CD4-positive, alpha-beta memory T cell (primary cell): ENCODE measurements around the gene TMEM140. TPM values are rescaled to one million over a fixed set of nuclear protein-coding genes. Genes with fewer than 3 reads are reported as not detected.

Experiments
- CTCF ChIA-PET: fragments of 350-600 bp; sonication (Branson Sonifier 250); formaldehyde crosslinking; loops from one replicate; lab custom pipeline; 2021; ENCODE audit warnings: inconsistent platforms; ENCODE audit not compliant: partially characterized antibody; lab: Charles Lee
- POLR2A ChIA-PET: fragments of 350-600 bp; sonication (Branson Sonifier 250); formaldehyde crosslinking; loops from one replicate; lab custom pipeline; 2021; ENCODE audit not compliant: partially characterized antibody; lab: Charles Lee
- DNase-seq, 5 donors: peaks; one replicate each; pipeline versions ENCODE4 v3.0.0 to v3.0.0-alpha.2; 2020 to 2022; ENCODE audit warnings: mixed read lengths in 1 of 5
- H3K27ac ChIP-seq: one replicate; pipeline ENCODE4 v1.7.0; 2013; ENCODE audit warnings: low read depth, low read length
- H3K27me3 ChIP-seq: 2 replicates; pipeline ENCODE4 v1.7.0; 2013; ENCODE audit warnings: mild to moderate bottlenecking, low read length, moderate library complexity; ENCODE audit not compliant: insufficient read depth
- H3K36me3 ChIP-seq: 2 replicates; pipeline ENCODE4 v1.7.0; 2013; ENCODE audit warnings: mild to moderate bottlenecking, low read length, moderate library complexity; ENCODE audit not compliant: insufficient read depth
- H3K4me1 ChIP-seq: 2 replicates; pipeline ENCODE4 v1.7.0; 2013; ENCODE audit warnings: mild to moderate bottlenecking, low read length, moderate library complexity; ENCODE audit not compliant: insufficient read depth
- H3K4me3 ChIP-seq, 2 donors: one replicate each; pipeline ENCODE4 v1.7.0; 2013; ENCODE audit warnings: low read length in 2 of 2, mild to moderate bottlenecking in 1 of 2
- H3K9me3 ChIP-seq, 2 donors: one replicate each; pipeline ENCODE4 v1.7.0; 2013; ENCODE audit warnings: low read length in 2 of 2, control low read depth in 1 of 2; ENCODE audit not compliant: control insufficient read depth in 1 of 2
- H3K27ac Mint-ChIP-seq, 7 donors: one replicate each; pipeline ENCODE4 v1.8.0; 2020 to 2021; ENCODE audit warnings: mixed read lengths in 7 of 7, mild to moderate bottlenecking in 6 of 7, inconsistent platforms in 3 of 7, moderate library complexity in 3 of 7
- H3K27me3 Mint-ChIP-seq, 2 donors: one replicate each; pipeline ENCODE4 v1.8.0; 2020 to 2021; ENCODE audit warnings: mixed read lengths in 2 of 2
- H3K36me3 Mint-ChIP-seq, 2 donors: one replicate each; pipeline ENCODE4 v1.8.0; 2020 to 2021; ENCODE audit warnings: mixed read lengths in 2 of 2, inconsistent platforms in 1 of 2, mild to moderate bottlenecking in 1 of 2
- H3K4me1 Mint-ChIP-seq, 4 donors: one replicate each; pipeline ENCODE4 v1.8.0; 2020 to 2021; ENCODE audit warnings: mixed read lengths in 4 of 4, mild to moderate bottlenecking in 1 of 4
- H3K4me3 Mint-ChIP-seq, 8 donors: one replicate each; pipeline ENCODE4 v1.8.0; 2020 to 2021; ENCODE audit warnings: mixed read lengths in 8 of 8, mild to moderate bottlenecking in 7 of 8, moderate library complexity in 6 of 8, inconsistent platforms in 3 of 8
- H3K9me3 Mint-ChIP-seq, 8 donors: one replicate each; pipeline ENCODE4 v1.8.0; 2020 to 2021; ENCODE audit warnings: mixed read lengths in 8 of 8, mild to moderate bottlenecking in 5 of 8, inconsistent platforms in 3 of 8, moderate library complexity in 1 of 8
- intact Hi-C: fragments of 100-400 bp; cut with micrococcal nuclease; formaldehyde crosslinking; loops from one replicate; pipeline ENCODE4 v1.15.1; 2023
- polyA plus RNA-seq, 2 donors: library from polyadenylated mRNA; unstranded; fragments of 300-500 nt; fragmentation: Illumina TruSeq; gene quantifications; one replicate each; pipeline ENCODE4 v1.2.3, GENCODE V29; 2021
- total RNA-seq, 2 experiments: library from RNA; stranded (reverse); gene quantifications; one replicate each; pipeline ENCODE4 v1.2.3, GENCODE V29; 2021

TMEM140 gene
- total and polyA plus RNA-seq, 4 experiments from 2014 or later, result 13.6 to 31.3 (median 29.6) TPM

GRCh38 chr7:135167365-135167917, 19.6 kb downstream of the TMEM140 start:
- POLR2A ChIA-PET, result interaction anchor here (4.3 to 9.4 kb wide), 3 partner anchors 7 to 181 kb away, joined by 59 to 215 read pairs (median 65); partner anchors contain the start of genes AGBL3 and TMEM140
- CTCF ChIA-PET, result interaction anchor here (5.5 to 12.3 kb wide), 3 partner anchors 11 to 182 kb away, joined by 54 to 162 read pairs (median 113); partner anchors contain the start of genes AGBL3 and TMEM140

GRCh38 chr7:135168001-135168400, 20.1 kb downstream of the TMEM140 start:
- Histone ChIP-seq H3K27ac (peak overlapping the region; percentile 93), H3K4me1 (peaks cover 43% of the 10 kb centered on the region), H3K4me3 (no peak overlapping the region), H3K36me3 (peaks cover 22% of the 10 kb centered on the region), H3K9me3 (no peaks in the 10 kb centered on the region), H3K27me3 (no peaks in the 10 kb centered on the region)
- Mint-ChIP-seq H3K4me1 (peaks cover 35 to 63% (median 52%) of the 10 kb centered on the region in 4 donors), H3K36me3 (peaks cover 38 to 58% of the 10 kb centered on the region in 2 donors), H3K4me3 (peak overlapping the region in 5 of 8 donors; percentile 46 to 95 (median 58)), H3K9me3 (peaks cover 0 to 3% (median 0%) of the 10 kb centered on the region in 8 donors), H3K27me3 (no peaks in the 10 kb centered on the region), H3K27ac (peak overlapping the region; percentile 91 to 97 (median 96))
- CTCF ChIA-PET, result interaction anchor here (3.8 to 12.3 kb wide), 5 partner anchors 7 to 183 kb away, joined by 17 to 162 read pairs (median 54); partner anchors contain the start of genes AGBL3 and TMEM140
- POLR2A ChIA-PET, result interaction anchor here (4.2 to 9.4 kb wide), 4 partner anchors 8 to 181 kb away, joined by 40 to 215 read pairs (median 62); partner anchors contain the start of genes AGBL3, TMEM140 and WDR91
- peak in 1 of 5 donors; percentile 59 for DNase-seq
- intact Hi-C loops, result no loop called here

More at GRCh38 chr7:135167365-135167917, 19.6 kb downstream of the TMEM140 start:
- H3K4me3 ChIP-seq, result no peak overlapping the region
- peak overlapping the region; percentile 42 for H3K27ac ChIP-seq
- Mint-ChIP-seq H3K27ac (peak overlapping the region; percentile 83 to 97 (median 91)), H3K36me3 (peaks cover 43 to 64% of the 10 kb centered on the region in 2 donors), H3K4me1 (peaks cover 35 to 69% (median 54%) of the 10 kb centered on the region in 4 donors), H3K27me3 (no peaks in the 10 kb centered on the region), H3K9me3 (peaks cover 0 to 3% (median 0%) of the 10 kb centered on the region in 8 donors), H3K4me3 (peak overlapping the region in 7 of 8 donors; percentile 27 to 72 (median 47))
- intact Hi-C loops, result no loop called here
- peaks cover 22% of the 10 kb centered on the region for H3K36me3 ChIP-seq
- H3K27me3 ChIP-seq, result no peaks in the 10 kb centered on the region
- H3K9me3 ChIP-seq, result no peaks in the 10 kb centered on the region
- DNase-seq, result no peak
- H3K4me1 ChIP-seq, result peaks cover 43% of the 10 kb centered on the region

GRCh38 chr7:135168489-135169140, 20.7 kb downstream of the TMEM140 start:
- ChIA-PET CTCF (interaction anchor here (0.8 to 12.3 kb wide), 16 partner anchors 8 to 736 kb away, joined by 3 to 162 read pairs (median 4); partner anchors contain the start of genes AGBL3 and TMEM140), POLR2A (interaction anchor here (1.5 to 9.4 kb wide), 6 partner anchors 8 to 522 kb away, joined by 4 to 215 read pairs (median 50); partner anchors contain the start of genes AGBL3, BPGM, TMEM140 and WDR91)
- Histone ChIP-seq H3K4me3 (no peak overlapping the region), H3K27me3 (no peaks in the 10 kb centered on the region), H3K4me1 (peaks cover 43% of the 10 kb centered on the region), H3K27ac (peak overlapping the region; percentile 93), H3K9me3 (no peaks in the 10 kb centered on the region), H3K36me3 (peaks cover 22% of the 10 kb centered on the region)
- Mint-ChIP-seq H3K36me3 (peaks cover 38 to 58% of the 10 kb centered on the region in 2 donors), H3K27me3 (no peaks in the 10 kb centered on the region), H3K9me3 (peaks cover 0 to 3% (median 0%) of the 10 kb centered on the region in 8 donors), H3K4me1 (peaks cover 35 to 63% (median 52%) of the 10 kb centered on the region in 4 donors), H3K27ac (peak overlapping the region; percentile 92 to 97 (median 96)), H3K4me3 (peak overlapping the region; percentile 86 to 95 (median 90))
- intact Hi-C loops, result loop anchor here (1.0 kb wide), 1 partner anchor 20 kb away; the partner anchor contains the start of gene TMEM140
- no peak for DNase-seq

- DNase-seq, result peak; percentile 46 to 66 (median 55)
These were observed 21.5 kb downstream of the TMEM140 start for GRCh38 chr7:135169141-135169963.

GRCh38 chr7:135169964-135170273, 22.0 kb downstream of the TMEM140 start:
- Mint-ChIP-seq H3K36me3 (peaks cover 28 to 46% of the 10 kb centered on the region in 2 donors), H3K4me1 (peaks cover 35 to 57% (median 48%) of the 10 kb centered on the region in 4 donors), H3K4me3 (peak overlapping the region; percentile 86 to 95 (median 90)), H3K27ac (peak overlapping the region; percentile 92 to 97 (median 96)), H3K9me3 (peaks cover 0 to 3% (median 0%) of the 10 kb centered on the region in 8 donors), H3K27me3 (no peaks in the 10 kb centered on the region)
- Histone ChIP-seq H3K36me3 (peaks cover 22% of the 10 kb centered on the region), H3K4me3 (peak overlapping the region; percentile 19 to 79), H3K4me1 (peaks cover 43% of the 10 kb centered on the region), H3K27me3 (no peaks in the 10 kb centered on the region), H3K27ac (peak overlapping the region; percentile 93), H3K9me3 (no peaks in the 10 kb centered on the region)
- ChIA-PET POLR2A (interaction anchor here (0.8 to 9.4 kb wide), 14 partner anchors 10 to 538 kb away, joined by 3 to 215 read pairs (median 5); partner anchors contain the start of genes AGBL3, BPGM, TMEM140 and WDR91), CTCF (interaction anchor here (1.1 to 12.3 kb wide), 17 partner anchors 9 to 737 kb away, joined by 3 to 162 read pairs (median 7); partner anchors contain the start of genes AGBL3, BPGM and TMEM140)
- intact Hi-C loops, result loop anchor here (1.0 to 5.0 kb wide), 10 partner anchors 22 to 711 kb away; partner anchors contain the start of genes AGBL3, AKR1B1, BPGM and TMEM140
- DNase-seq, result no peak

More at GRCh38 chr7:135169141-135169963, 21.5 kb downstream of the TMEM140 start:
- Mint-ChIP-seq H3K4me3 (peak overlapping the region; percentile 86 to 95 (median 90)), H3K27me3 (no peaks in the 10 kb centered on the region), H3K27ac (peak overlapping the region; percentile 92 to 97 (median 96)), H3K36me3 (peaks cover 31 to 50% of the 10 kb centered on the region in 2 donors), H3K9me3 (peaks cover 0 to 3% (median 0%) of the 10 kb centered on the region in 8 donors), H3K4me1 (peaks cover 35 to 61% (median 48%) of the 10 kb centered on the region in 4 donors)
- CTCF ChIA-PET, result interaction anchor here (0.6 to 12.3 kb wide), 18 partner anchors 8 to 736 kb away, joined by 3 to 162 read pairs (median 4); partner anchors contain the start of genes AGBL3 and TMEM140
- no peaks in the 10 kb centered on the region for H3K9me3 ChIP-seq
- peak overlapping the region; percentile 93 for H3K27ac ChIP-seq
- peaks cover 43% of the 10 kb centered on the region for H3K4me1 ChIP-seq
- POLR2A ChIA-PET, result interaction anchor here (0.8 to 9.4 kb wide), 12 partner anchors 9 to 537 kb away, joined by 3 to 215 read pairs (median 7); partner anchors contain the start of genes AGBL3, BPGM, TMEM140 and WDR91
- H3K36me3 ChIP-seq, result peaks cover 22% of the 10 kb centered on the region
- H3K4me3 ChIP-seq, result peak overlapping the region; percentile 19 to 79
- intact Hi-C loops, result loop anchor here (1.0 kb wide), 1 partner anchor 21 kb away; the partner anchor contains the start of gene TMEM140
- H3K27me3 ChIP-seq, result no peaks in the 10 kb centered on the region
